Erythroblast (primary cell): Measurements from ENCODE around the gene ILDR2.

ENCODE experiments used
- GATA1 ChIP-seq: IDR thresholded peaks from 2 replicates; pipeline ENCODE4 v1.6.1; 2011; ENCODE audit warnings: low read depth, mild to moderate bottlenecking, control low read depth, low read length, moderate library complexity
- POLR2A ChIP-seq: IDR thresholded peaks from 2 replicates; pipeline ENCODE4 v1.6.1; 2011; ENCODE audit warnings: mild to moderate bottlenecking, low read length

DNA sequence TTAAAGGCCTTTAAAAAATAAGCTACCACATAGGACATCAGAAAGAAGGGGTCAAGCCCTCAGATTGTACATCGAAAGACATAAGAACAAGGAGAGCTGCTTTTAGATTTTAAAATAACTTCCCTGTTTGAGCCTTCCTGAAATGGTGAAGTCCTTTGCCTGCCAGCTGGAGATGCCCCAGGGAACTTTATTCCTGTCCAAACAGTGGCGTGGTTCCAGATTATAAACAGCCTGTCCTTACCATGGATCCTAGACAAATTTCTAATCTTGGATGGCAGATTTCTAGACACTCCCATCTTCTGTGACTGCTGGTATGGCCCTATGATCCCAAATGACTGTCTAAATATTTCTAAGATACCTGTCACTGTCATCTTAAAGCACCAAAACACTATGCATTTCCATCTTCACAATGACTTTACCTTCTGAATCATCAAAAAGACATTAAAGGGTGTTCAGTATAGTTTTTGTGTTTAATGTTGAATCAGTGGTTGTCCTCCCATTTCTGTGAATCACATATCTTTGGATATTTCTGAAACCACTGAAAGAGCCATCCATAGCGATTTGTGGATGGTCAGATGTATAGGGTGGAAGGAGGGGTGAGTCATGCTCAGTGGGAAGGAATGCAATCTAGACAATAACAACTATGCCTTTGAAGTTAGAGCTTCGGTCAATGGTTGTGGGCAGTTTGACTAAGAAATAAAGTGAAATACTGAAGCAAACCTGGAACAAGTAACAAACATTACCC lies 23.2 kb downstream of the ILDR2 start:
- TF ChIP-seq GATA1, result no peak
- no peak for TF ChIP-seq POLR2A
